Measurements from ENCODE around the gene BSCL2. TPM values are rescaled to one million over a fixed set of nuclear protein-coding genes. Genes with fewer than 3 reads are reported as not detected.

The BSCL2 gene
- total and polyA plus RNA-seq, 2 of the 13 experiments (the other 11 are each of a cell fraction or from before 2014, with no cell fraction given): 19.5 to 21.1 TPM

GRCh38 chr11:62678770-62679696, 28.2 kb downstream of the BSCL2 start, which contains the start of gene UBXN1 (continued):
- TF ChIP-seq ZZZ3 (CRISPR knock-in tag; IDR thresholded peaks at IDR 0.05; ENCODE audit: borderline replicate concordance) (0 out of 2 replicates have a peak, but pooled peaks have one; percentile 15), MEIS1 (CRISPR knock-in tag; IDR thresholded peaks at IDR 0.05; ENCODE audit: borderline replicate concordance) (no peak; the same call in 1 of the 2 replicates), MATR3 (CRISPR knock-in tag; IDR thresholded peaks at IDR 0.05) (no peak), KAT2B (IDR thresholded peaks at IDR 0.05; ENCODE audit: borderline replicate concordance, low read depth, low read length) (no peak), MEF2D (CRISPR knock-in tag; IDR thresholded peaks at IDR 0.05) (peak; percentile 77), MEIS2 (CRISPR knock-in tag; IDR thresholded peaks at IDR 0.05) (peak; percentile 45; the same call in 1 of the 2 replicates), XBP1 (CRISPR knock-in tag; IDR thresholded peaks at IDR 0.05) (no peak), NFIB (CRISPR knock-in tag; IDR thresholded peaks at IDR 0.05; ENCODE audit: borderline replicate concordance) (no peak), NFIC (IDR thresholded peaks at IDR 0.05; ENCODE audit: low read length) (peak; percentile 38; the same call in 1 of the 2 replicates), AGO2 (optimal IDR thresholded peaks at IDR 0.05; ENCODE audit: low read depth, low read length) (peak; percentile 77), MBNL3 (CRISPR knock-in tag; conservative IDR thresholded peaks at IDR 0.05) (no peak), ZNF816 (CRISPR knock-in tag; IDR thresholded peaks at IDR 0.05; ENCODE audit: borderline replicate concordance) (no peak; the same call in 1 of the 2 replicates), PRDM10 (CRISPR knock-in tag; IDR thresholded peaks at IDR 0.05; ENCODE audit: low read depth) (peak; percentile 27; the same call in 1 of the 2 replicates), ZNF24 (IDR thresholded peaks at IDR 0.05) (no peak), ZBTB44 (CRISPR knock-in tag; IDR thresholded peaks at IDR 0.05) (no peak), POLR2AphosphoS5 (IDR thresholded peaks at IDR 0.05; ENCODE audit: low read depth, low read length) (no peak; the same call in none of the 2 replicates), SMC3 (IDR thresholded peaks at IDR 0.05; ENCODE audit: low read length) (no peak), IKZF4 (CRISPR knock-in tag; IDR thresholded peaks at IDR 0.05; ENCODE audit: borderline replicate concordance, low read depth, not compliant biosample characterization) (peak; percentile 69)
- TF ChIP-seq, protein P1, sequence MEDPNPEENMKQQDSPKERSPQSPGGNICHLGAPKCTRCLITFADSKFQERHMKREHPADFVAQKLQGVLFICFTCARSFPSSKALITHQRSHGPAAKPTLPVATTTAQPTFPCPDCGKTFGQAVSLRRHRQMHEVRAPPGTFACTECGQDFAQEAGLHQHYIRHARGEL (CRISPR knock-in tag; IDR thresholded peaks at IDR 0.05): no peak

Measured in HepG2 (cell line).